H1 (cell line): ENCODE measurements around the gene LCA5L. TPM values are rescaled to one million over a fixed set of nuclear protein-coding genes. Genes with fewer than 3 reads are reported as not detected.

Source experiments
- microRNA-seq, 2 experiments: library from miRNA; unstranded; fragments of <30 nt; microRNA quantifications; one replicate each; pipeline versions ENCODE4 to v1.2.0, GENCODE V29; 2016 to 2020; ENCODE audit warnings: borderline microRNAs expressed in 2 of 2, borderline number of aligned reads in 2 of 2, borderline replicate concordance in 1 of 2
- polyA plus RNA-seq, 7 experiments: library from polyadenylated mRNA; depleted of rRNA in 3 of 7; stranded (reverse) in 5 of 7; unstranded in 2 of 7; fragments of >200 nt in 5 of 7; fragments of 200-250 nt in 2 of 7; gene quantifications; 1 replicate in 5 of 7; 2 replicates in 1 of 7; 4 replicates in 1 of 7; pipeline versions ENCODE4 v1.2.1 to v1.2.3, GENCODE V29; 2011 to 2013; ENCODE audit warnings: missing spikeins in 2 of 7, mixed read lengths in 2 of 7
- small RNA-seq: library from polyadenylated mRNA; stranded (forward); fragments of <200 nt; extraction: miRNeasy Mini kit (QIAGEN cat#:217004); gene quantifications from one replicate; pipeline ENCODE3, GENCODE V24; 2013; ENCODE audit not compliant: insufficient read depth
- total RNA-seq: library from RNA; stranded (reverse); fragmentation: NEBNext Ultra II Directional; extraction: Animal tissue kit (Norgen Biotek cat#: 25700); gene quantifications from 2 replicates; pipeline ENCODE4 v1.2.1, GENCODE V29; 2021

The LCA5L gene
- total and polyA plus RNA-seq, 2 of the 8 experiments (the other 6 are each of a cell fraction or from before 2014, with no cell fraction given) = 0.11 to 0.84 TPM

Small RNA genes within 50 kb of the gene (microRNA-seq; reads per million reads assigned to microRNA genes)
- 0 reads per million in 2 experiments for gene MIR6508

Small RNA genes within 50 kb of the gene (small RNA-seq; reads per million reads assigned to genes)
- gene MIR6508 = 0.86 reads per million

Other genes with a start within 250 kb of the LCA5L start
- gene BRWD1, start 132.1 kb downstream of the LCA5L start, total RNA-seq = 45.2 and 47.3 TPM in 2 replicates
- 7.0 and 9.3 TPM in 2 replicates for gene BRWD1, start 132.1 kb downstream of the LCA5L start, polyA plus RNA-seq (2011; rRNA removed)
- gene HMGN1, start 96.7 kb downstream of the LCA5L start, total RNA-seq = 505 and 530 TPM in 2 replicates
- 146 and 279 TPM in 2 replicates for gene HMGN1, start 96.7 kb downstream of the LCA5L start, polyA plus RNA-seq (2011; rRNA removed)
- gene SH3BGR, start 6.2 kb upstream of the LCA5L start, total RNA-seq = 5.5 and 5.9 TPM in 2 replicates
- gene SH3BGR, start 6.2 kb upstream of the LCA5L start, polyA plus RNA-seq (2011; rRNA removed) = 2.1 and 8.2 TPM in 2 replicates
- 23.8 and 25.1 TPM in 2 replicates for gene B3GALT5, start 167.2 kb upstream of the LCA5L start, total RNA-seq
- 11.9 and 12.4 TPM in 2 replicates for gene B3GALT5, start 167.2 kb upstream of the LCA5L start, polyA plus RNA-seq (2011; rRNA removed)